ENCODE data around the gene FRMD1.

FRMD1 gene

GRCh38 chr6:168078943-168079405 is at the start of gene FRMD1:
TSS of gene FRMD1 (minus strand) at chr6:168079212. CDS start at chr6:168079094, 118 bp downstream.
- no peak within 1 kb of the TSS for H3K4me3 ChIP-seq (ENCODE audit: low read depth, low read length)
- TF ChIP-seq CTCF (conservative IDR thresholded peaks at IDR 0.05; ENCODE audit: low read depth, low read length), result no peak
- no peak for DNase-seq (ENCODE audit: low read depth)

- no peak for TF ChIP-seq CTCF (conservative IDR thresholded peaks at IDR 0.05; ENCODE audit: low read depth, low read length)
- DNase-seq (ENCODE audit: low read depth), result no peak
- H3K4me3 ChIP-seq (ENCODE audit: low read depth, low read length), result no peak overlapping the region
Observed at GRCh38 chr6:168128006-168128630, 49.1 kb upstream of the FRMD1 start.

- no peak for TF ChIP-seq CTCF (conservative IDR thresholded peaks at IDR 0.05; ENCODE audit: low read depth, low read length)
Observed at GRCh38 chr6:168127384-168127868, 48.4 kb upstream of the FRMD1 start.

GRCh38 chr6:168126566-168127383 is 47.8 kb upstream of the FRMD1 start:
- H3K4me3 ChIP-seq (ENCODE audit: low read depth, low read length), result no peak overlapping the region
- no peak for TF ChIP-seq CTCF (conservative IDR thresholded peaks at IDR 0.05; ENCODE audit: low read depth, low read length)

More at GRCh38 chr6:168127384-168127868, 48.4 kb upstream of the FRMD1 start:
- H3K4me3 ChIP-seq (ENCODE audit: low read depth, low read length), result no peak overlapping the region
- DNase-seq (ENCODE audit: low read depth), result no peak

GRCh38 chr6:168125429-168126001 is 46.5 kb upstream of the FRMD1 start:
- H3K4me3 ChIP-seq (ENCODE audit: low read depth, low read length), result no peak overlapping the region
- DNase-seq (ENCODE audit: low read depth), result no peak
- TF ChIP-seq CTCF (conservative IDR thresholded peaks at IDR 0.05; ENCODE audit: low read depth, low read length), result no peak

More at GRCh38 chr6:168126566-168127383, 47.8 kb upstream of the FRMD1 start:
- DNase-seq (ENCODE audit: low read depth), result no peak

GRCh38 chr6:168124921-168125320 is 45.9 kb upstream of the FRMD1 start:
- no peak for TF ChIP-seq CTCF (conservative IDR thresholded peaks at IDR 0.05; ENCODE audit: low read depth, low read length)
- DNase-seq (ENCODE audit: low read depth), result no peak
- H3K4me3 ChIP-seq (ENCODE audit: low read depth, low read length), result no peak overlapping the region

All from choroid plexus epithelial cell (primary cell).